NCI-H774 (cell line): ENCODE measurements around the gene SNRPA.
"Not testable (repeated sequence)": the region's sequence is repeated elsewhere in the genome, so short reads cannot be mapped to it uniquely, and the experiment has no call there.

ENCODE experiments used
- DNase-seq: peaks from one replicate; lab custom pipeline; 2025; lab: John Stamatoyannopoulos, UW

Gene SNRPA

DNA sequence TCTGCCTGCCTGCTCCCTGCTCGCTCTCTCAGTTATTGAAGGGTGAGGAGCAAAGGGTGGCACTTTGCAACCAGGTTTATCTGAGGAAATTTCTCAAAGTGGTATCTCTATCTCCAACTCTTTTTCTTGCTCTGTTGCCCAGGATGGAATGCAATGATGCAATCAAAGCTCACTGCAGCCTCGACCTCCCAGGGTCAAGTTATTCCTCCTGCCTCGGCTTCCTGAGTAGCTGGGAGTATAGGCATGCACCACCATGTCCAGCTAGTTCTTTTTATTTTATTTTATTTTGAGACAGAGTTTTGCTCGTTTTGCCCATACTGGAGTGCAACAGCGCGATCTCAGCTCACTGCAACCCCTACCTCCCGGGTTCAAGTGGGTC is 5.6 kb upstream of the SNRPA start:
- no peak for DNase-seq

GRCh38 chr19:40747536-40747935 is 3.5 kb upstream of the SNRPA start:
- no peak for DNase-seq

DNA sequence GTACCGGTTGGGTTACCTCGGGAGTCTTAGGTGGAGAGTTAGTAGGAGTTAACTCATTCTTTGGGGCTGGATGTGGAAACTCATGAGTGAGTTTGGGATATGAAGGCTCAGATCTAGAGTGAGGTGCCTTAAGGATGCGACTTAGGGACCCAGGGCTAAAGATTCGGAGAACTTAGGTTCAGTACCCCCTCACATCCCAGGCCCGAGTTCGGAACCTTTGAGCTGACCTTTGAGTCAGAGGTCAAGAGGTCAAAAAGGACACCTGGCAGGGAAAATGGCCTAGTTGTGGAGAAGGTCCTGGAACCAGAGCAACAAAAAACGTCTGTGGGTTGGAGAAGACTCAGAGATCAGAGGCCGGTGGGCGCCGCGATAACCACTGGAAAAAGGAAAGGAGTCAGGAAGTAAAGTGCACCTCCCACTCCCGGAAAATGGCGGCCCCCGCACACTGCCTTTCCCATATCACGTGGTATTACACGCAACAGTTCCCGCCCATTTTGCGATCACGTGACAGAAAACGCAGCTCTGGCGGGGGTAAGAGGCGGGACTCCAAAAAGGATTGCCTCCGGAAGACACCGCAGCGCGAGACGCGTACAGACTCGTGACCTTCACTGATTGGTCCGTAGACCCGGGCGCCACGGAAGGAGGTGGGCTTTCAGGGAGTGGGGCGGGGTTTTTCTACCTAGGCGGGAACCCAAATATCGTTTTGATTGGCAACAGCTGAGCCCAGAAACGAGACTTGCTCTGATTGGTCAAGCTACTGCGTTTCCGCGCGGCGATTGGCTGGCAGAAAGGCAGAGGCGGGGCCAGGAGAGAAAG is 737 bp upstream of the SNRPA start, which contains the start of gene ACTMAP:
Gene ACTMAP, minus strand, starts transcription at position 420 of the 816 bp plus-strand sequence. CDS start 674 bp downstream, outside the sequence.
- peak; percentile 99 for DNase-seq

- no peak for DNase-seq
Observed at GRCh38 chr19:40752257-40752781, 1.3 kb downstream of the SNRPA start.

- no peak for DNase-seq
Observed at GRCh38 chr19:40754611-40755247, 3.7 kb downstream of the SNRPA start.

GRCh38 chr19:40755248-40755624 is 4.2 kb downstream of the SNRPA start:
- no peak for DNase-seq

- DNase-seq: no peak
Observed at GRCh38 chr19:40755791-40756190, 4.8 kb downstream of the SNRPA start.

GRCh38 chr19:40756502-40757110 is 5.6 kb downstream of the SNRPA start:
- no peak for DNase-seq

DNA sequence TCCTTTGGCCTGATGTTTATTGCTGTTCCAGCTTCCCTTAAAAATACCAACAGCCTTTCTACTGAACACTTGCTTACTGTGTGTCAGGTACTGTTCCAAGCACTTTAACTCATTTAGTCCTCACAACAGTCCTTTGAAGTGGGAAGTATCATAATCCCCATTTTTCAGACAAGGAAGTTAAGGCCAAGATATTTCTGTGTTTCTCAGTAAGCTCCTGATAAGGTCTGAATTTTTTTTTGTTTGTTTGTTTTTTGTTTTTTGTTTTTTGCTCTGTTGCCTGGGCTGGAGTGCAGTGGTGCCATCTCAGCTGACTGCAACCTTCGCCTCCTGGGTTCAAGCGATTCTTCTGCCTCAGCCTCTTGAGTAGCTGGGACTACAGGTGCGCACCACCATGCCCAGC is 7.5 kb downstream of the SNRPA start:
- DNase-seq: no peak

DNA sequence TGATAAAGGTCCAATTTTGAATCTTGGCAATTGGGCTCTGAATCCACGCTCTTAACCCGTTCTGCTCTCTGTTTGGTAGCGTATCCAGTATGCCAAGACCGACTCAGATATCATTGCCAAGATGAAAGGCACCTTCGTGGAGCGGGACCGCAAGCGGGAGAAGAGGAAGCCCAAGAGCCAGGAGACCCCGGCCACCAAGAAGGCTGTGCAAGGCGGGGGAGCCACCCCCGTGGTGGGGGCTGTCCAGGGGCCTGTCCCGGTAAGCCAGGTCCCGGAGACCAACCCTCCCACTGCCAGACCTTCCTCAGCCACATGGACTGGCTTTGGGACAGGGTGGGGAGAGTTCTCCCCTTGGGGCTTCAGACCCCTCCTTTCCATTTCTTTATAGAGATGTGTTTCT is 8.3 kb downstream of the SNRPA start:
- DNase-seq: no peak

GRCh38 chr19:40762754-40763470 is 11.9 kb downstream of the SNRPA start:
- DNase-seq: no peak

DNA sequence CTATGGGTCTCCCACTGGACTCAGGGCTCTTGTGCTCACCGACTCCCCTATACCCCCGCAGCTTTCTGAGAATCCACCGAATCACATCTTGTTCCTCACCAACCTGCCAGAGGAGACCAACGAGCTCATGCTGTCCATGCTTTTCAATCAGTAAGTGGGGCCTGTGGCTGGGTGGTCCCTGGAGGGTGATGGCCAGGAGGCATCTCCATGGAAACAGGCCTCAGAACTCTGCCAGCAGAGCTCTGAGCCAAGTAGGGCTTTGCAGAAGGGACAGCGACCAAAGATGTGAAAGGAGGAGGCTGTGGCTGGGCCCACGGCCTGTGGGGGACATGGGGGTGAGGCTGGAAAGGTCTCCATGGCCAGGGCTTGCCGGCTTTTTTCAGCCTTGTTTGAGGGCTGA is 12.5 kb downstream of the SNRPA start:
- DNase-seq: no peak

DNA sequence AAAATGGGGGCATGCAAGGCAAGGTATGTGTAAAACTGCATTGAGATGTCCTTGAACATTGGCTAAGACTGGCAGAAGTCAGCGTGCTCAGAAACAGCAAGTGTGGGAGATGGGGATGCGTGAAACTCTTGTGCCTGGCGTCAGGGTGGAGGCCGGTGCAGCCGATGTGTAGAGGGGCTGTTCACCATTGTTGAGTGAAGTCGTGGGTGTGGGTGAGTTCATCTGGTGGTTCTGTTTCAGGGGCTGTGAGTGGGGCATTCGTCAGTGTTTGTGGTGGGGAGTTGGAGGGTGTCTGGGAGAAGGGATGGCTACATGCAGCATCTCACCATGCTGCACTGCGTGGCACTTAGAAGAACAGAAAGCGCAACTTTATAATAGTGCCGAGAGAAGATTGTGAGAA is 13.0 kb downstream of the SNRPA start:
- no peak for DNase-seq

DNA sequence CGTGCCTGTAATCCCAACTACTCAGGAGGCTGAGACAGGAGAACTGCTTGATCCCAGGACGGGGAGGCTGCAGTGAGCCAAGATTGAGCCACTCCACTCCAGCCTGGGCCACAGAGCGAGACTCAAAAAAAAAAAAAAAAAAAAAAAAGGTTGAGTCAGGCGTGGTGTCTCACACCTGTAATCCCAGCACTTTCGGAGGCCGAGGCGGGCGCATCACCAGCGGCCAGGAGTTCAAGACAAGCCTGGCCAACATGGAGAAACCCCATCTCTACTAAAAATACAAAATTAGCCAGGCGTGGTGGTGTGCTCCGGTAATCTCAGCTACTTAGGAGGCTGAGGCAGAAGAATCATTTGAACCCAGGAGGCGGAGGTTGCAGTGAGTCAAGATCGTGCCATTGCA is 15.4 kb downstream of the SNRPA start:
- DNase-seq: not testable (repeated sequence)

GRCh38 chr19:40768869-40769268 is 17.9 kb downstream of the SNRPA start:
- no peak for DNase-seq

DNA sequence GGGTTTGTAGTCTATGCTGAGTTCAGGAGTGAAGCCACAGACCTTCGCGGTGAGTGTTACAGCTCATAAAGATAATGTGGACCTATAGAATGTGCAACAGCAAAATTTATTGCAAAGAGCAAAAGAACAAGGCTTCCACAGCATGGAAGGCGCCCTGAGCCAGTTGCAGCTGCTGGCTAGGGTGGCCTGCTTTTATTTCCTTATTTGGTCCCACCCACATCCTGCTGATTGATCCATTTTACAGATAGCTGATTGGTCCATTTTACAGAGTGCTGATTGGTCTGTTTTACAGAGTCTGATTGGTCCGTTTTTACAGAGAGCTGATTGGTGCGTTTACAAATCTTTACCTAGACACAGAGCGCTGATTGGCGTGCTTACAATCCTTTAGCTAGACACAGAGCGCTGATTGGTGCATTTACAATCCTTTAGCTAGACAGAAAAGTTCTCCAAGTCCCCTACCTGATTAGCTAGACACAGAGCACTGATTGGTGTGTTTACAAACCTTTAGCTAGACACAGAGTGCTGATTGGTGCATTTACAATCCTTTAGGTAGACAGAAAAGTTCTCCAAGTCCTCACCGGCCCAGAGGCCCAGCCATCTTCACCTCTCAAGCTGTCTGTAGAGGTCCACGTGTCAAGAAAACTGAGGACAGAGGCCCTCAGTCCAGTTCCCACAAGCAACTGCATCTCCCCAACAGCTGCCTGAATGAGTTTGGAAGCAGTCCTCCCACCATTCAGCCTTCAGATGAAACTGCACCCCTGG is 20.3 kb downstream of the SNRPA start:
- DNase-seq: not testable (repeated sequence)

DNA sequence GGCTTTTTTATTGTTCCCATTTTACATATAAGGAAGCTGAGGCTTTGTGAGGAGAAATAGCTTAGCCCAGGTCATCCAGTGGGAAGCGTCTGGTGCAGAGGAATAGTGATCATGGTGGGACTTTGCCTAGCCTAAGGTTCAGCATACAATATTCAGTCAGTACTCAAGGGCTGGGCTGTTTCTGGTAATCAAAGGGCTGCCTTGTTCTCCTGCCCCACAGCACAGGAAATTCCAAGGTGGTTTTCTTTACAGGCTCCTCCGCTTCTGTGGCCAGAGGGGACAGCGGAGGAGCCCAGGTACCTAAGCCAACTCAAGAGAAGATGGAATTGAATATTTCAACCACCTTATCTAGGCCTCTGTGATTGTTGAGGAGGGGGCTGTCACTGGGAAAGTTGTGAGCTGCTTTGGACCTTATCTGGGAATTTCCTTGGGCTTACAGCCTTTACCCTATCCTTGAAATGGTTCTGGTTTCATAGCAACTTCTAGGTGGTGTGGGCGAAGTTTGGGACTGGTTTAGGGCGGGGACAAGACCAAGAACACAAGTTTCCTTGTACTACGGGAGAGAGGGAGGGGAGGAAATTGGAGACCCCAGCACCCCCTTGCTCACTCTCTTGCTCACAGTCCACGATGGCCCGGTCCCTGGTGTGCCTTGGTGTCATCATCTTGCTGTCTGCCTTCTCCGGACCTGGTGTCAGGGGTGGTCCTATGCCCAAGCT is 24.1 kb downstream of the SNRPA start, which contains the start of gene MIA:
Gene MIA, plus strand, starts transcription at position 606 of the 716 bp plus-strand sequence. Its CDS starts 22 bp downstream, at position 628.
- no peak for DNase-seq

DNA sequence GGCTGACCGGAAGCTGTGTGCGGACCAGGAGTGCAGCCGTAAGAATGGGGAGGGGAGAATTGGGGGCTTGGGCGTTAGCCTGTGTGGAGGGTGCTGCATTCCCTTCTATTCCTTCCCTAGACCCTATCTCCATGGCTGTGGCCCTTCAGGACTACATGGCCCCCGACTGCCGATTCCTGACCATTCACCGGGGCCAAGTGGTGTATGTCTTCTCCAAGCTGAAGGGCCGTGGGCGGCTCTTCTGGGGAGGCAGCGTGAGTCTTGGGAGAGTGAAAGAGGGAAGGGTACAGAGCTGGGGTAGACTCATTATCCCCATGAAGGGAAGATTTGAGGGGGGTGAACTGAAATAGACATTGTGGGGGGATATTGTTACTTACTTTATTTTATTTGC is 24.6 kb downstream of the SNRPA start:
- DNase-seq: no peak

DNA sequence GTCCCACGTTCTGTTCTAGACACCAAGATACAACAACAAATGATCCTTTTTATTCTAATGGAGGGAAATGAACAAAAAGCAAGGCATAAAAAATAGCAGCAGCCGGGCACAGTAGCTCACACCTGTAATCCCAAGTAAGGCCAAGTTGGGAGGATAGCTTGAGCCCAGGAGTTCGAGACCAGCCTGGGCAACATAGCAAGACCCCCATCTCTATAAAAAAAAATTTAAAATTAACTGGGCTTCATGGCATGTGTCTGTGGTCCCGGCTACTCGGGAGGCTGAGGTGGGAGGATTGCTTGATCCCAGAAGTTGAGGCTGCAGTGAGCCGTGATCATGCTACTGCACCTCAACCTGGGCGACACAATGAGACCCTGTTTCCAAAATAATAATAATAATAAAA is 25.4 kb downstream of the SNRPA start:
- DNase-seq: no peak

DNA sequence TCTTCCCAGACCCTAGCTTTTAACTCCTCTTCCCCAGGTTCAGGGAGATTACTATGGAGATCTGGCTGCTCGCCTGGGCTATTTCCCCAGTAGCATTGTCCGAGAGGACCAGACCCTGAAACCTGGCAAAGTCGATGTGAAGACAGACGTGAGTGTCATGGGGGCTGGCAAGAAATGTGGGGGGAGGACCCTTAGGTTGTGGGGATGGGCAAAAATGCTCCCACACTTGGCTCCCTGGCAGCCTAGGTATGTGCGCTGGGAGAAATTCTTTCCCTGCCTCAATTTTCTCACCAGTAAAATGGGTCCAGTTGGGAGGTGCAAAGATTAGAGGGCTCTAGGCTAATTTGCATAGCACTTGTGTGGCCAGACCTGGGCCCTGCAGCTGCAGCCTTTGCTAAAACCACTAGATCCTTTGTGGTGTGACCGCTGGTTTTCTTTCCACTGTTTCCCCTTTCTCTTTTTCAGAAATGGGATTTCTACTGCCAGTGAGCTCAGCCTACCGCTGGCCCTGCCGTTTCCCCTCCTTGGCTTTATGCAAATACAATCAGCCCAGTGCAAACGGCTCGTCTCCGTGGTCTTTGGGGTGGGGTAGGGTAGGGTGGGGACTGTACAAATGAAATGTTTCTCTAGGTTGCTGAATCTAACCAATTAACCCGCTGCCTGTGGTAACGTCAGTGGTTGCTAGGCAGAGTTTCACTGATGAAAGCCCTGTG is 26.1 kb downstream of the SNRPA start:
- peak; percentile 88 for DNase-seq
